WTC11 (cell line): ENCODE data around the gene MCF2L2.

ENCODE experiments used
- CREM ChIP-seq: sonication (generic); formaldehyde crosslinking; IDR thresholded peaks from 2 replicates; pipeline ENCODE4 v1.8.1; 2022; ENCODE audit warnings: mild to moderate bottlenecking, missing genetic modification reagents, moderate library complexity
- SMAD3 ChIP-seq: sonication (generic); formaldehyde crosslinking; IDR thresholded peaks from 2 replicates; pipeline ENCODE4 v1.8.0; 2022; ENCODE audit warnings: missing genetic modification reagents, mild to moderate bottlenecking, borderline replicate concordance
- TP53 ChIP-seq: sonication (generic); formaldehyde crosslinking; IDR thresholded peaks from 2 replicates; pipeline ENCODE4 v1.8.1; 2023; ENCODE audit warnings: mild to moderate bottlenecking, missing genetic modification reagents
- TF ChIP-seq, protein P1 (sequence below): sonication (generic); formaldehyde crosslinking; conservative IDR thresholded peaks from 2 replicates; pipeline ENCODE4 v1.8.1; 2023; ENCODE audit warnings: mild to moderate bottlenecking, low read depth, missing genetic modification reagents, moderate library complexity
- TF ChIP-seq, protein P2 (sequence below): sonication (generic); formaldehyde crosslinking; IDR thresholded peaks from 2 replicates; pipeline ENCODE4 v1.8.0; 2022; ENCODE audit warnings: missing genetic modification reagents
- TF ChIP-seq, protein P3 (sequence below): fragments of 200-600 bp; IDR thresholded peaks from 2 replicates; pipeline ENCODE4 v1.8.0; 2022; ENCODE audit warnings: antibody characterized with exemption
- TF ChIP-seq, protein P4 (sequence below): sonication (generic); formaldehyde crosslinking; conservative IDR thresholded peaks from 2 replicates; pipeline ENCODE4 v1.8.1; 2022; ENCODE audit warnings: mild to moderate bottlenecking, missing genetic modification reagents
- TF ChIP-seq, protein P5 (sequence below): sonication (generic); formaldehyde crosslinking; IDR thresholded peaks from 2 replicates; pipeline ENCODE4 v1.8.1; 2022; ENCODE audit warnings: mild to moderate bottlenecking, missing genetic modification reagents, moderate library complexity, borderline replicate concordance
- TF ChIP-seq, protein P6 (sequence below): sonication (generic); formaldehyde crosslinking; IDR thresholded peaks from 2 replicates; pipeline ENCODE4 v1.8.0; 2022; ENCODE audit warnings: mild to moderate bottlenecking, missing genetic modification reagents
- TF ChIP-seq, protein P7 (sequence below): sonication (generic); formaldehyde crosslinking; IDR thresholded peaks from 2 replicates; pipeline ENCODE4 v1.8.1; 2022; ENCODE audit warnings: low read depth, mild to moderate bottlenecking, moderate library complexity, missing genetic modification reagents, borderline replicate concordance
- TF ChIP-seq, protein P8 (sequence below): sonication (generic); formaldehyde crosslinking; IDR thresholded peaks from 2 replicates; pipeline ENCODE4 v1.8.1; 2023; ENCODE audit warnings: mild to moderate bottlenecking, missing genetic modification reagents, moderate library complexity

DNA sequence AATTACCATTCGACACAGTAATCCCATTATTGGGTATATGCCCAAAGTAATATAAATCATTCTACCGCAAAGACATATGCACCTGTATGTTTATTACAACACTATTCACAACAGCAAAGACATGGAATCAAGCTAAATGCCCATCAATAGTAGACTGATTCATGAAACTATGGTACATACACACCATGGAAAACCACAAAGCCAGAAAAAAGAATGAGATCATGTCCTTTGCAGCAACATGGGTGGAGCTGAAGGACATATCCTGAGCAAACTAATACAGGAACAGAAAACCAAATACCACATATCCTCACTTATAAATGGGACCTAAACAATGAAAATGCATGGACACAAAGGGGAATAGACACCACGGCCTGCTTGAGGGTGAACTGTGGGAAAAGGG, 11.1 kb upstream of the MCF2L2 start:
- TF ChIP-seq TP53 (CRISPR knock-in tag) (no peak), CREM (no peak), SMAD3 (no peak)
- TF ChIP-seq, protein P1, sequence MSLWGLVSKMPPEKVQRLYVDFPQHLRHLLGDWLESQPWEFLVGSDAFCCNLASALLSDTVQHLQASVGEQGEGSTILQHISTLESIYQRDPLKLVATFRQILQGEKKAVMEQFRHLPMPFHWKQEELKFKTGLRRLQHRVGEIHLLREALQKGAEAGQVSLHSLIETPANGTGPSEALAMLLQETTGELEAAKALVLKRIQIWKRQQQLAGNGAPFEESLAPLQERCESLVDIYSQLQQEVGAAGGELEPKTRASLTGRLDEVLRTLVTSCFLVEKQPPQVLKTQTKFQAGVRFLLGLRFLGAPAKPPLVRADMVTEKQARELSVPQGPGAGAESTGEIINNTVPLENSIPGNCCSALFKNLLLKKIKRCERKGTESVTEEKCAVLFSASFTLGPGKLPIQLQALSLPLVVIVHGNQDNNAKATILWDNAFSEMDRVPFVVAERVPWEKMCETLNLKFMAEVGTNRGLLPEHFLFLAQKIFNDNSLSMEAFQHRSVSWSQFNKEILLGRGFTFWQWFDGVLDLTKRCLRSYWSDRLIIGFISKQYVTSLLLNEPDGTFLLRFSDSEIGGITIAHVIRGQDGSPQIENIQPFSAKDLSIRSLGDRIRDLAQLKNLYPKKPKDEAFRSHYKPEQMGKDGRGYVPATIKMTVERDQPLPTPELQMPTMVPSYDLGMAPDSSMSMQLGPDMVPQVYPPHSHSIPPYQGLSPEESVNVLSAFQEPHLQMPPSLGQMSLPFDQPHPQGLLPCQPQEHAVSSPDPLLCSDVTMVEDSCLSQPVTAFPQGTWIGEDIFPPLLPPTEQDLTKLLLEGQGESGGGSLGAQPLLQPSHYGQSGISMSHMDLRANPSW (CRISPR knock-in tag): no peak
- TF ChIP-seq, protein P2, sequence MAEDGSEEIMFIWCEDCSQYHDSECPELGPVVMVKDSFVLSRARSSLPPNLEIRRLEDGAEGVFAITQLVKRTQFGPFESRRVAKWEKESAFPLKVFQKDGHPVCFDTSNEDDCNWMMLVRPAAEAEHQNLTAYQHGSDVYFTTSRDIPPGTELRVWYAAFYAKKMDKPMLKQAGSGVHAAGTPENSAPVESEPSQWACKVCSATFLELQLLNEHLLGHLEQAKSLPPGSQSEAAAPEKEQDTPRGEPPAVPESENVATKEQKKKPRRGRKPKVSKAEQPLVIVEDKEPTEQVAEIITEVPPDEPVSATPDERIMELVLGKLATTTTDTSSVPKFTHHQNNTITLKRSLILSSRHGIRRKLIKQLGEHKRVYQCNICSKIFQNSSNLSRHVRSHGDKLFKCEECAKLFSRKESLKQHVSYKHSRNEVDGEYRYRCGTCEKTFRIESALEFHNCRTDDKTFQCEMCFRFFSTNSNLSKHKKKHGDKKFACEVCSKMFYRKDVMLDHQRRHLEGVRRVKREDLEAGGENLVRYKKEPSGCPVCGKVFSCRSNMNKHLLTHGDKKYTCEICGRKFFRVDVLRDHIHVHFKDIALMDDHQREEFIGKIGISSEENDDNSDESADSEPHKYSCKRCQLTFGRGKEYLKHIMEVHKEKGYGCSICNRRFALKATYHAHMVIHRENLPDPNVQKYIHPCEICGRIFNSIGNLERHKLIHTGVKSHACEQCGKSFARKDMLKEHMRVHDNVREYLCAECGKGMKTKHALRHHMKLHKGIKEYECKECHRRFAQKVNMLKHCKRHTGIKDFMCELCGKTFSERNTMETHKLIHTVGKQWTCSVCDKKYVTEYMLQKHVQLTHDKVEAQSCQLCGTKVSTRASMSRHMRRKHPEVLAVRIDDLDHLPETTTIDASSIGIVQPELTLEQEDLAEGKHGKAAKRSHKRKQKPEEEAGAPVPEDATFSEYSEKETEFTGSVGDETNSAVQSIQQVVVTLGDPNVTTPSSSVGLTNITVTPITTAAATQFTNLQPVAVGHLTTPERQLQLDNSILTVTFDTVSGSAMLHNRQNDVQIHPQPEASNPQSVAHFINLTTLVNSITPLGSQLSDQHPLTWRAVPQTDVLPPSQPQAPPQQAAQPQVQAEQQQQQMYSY (CRISPR knock-in tag): no peak
- TF ChIP-seq, protein P3, sequence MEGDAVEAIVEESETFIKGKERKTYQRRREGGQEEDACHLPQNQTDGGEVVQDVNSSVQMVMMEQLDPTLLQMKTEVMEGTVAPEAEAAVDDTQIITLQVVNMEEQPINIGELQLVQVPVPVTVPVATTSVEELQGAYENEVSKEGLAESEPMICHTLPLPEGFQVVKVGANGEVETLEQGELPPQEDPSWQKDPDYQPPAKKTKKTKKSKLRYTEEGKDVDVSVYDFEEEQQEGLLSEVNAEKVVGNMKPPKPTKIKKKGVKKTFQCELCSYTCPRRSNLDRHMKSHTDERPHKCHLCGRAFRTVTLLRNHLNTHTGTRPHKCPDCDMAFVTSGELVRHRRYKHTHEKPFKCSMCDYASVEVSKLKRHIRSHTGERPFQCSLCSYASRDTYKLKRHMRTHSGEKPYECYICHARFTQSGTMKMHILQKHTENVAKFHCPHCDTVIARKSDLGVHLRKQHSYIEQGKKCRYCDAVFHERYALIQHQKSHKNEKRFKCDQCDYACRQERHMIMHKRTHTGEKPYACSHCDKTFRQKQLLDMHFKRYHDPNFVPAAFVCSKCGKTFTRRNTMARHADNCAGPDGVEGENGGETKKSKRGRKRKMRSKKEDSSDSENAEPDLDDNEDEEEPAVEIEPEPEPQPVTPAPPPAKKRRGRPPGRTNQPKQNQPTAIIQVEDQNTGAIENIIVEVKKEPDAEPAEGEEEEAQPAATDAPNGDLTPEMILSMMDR: no peak
- TF ChIP-seq, protein P4, sequence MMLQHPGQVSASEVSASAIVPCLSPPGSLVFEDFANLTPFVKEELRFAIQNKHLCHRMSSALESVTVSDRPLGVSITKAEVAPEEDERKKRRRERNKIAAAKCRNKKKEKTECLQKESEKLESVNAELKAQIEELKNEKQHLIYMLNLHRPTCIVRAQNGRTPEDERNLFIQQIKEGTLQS (CRISPR knock-in tag): no peak
- TF ChIP-seq, protein P5, sequence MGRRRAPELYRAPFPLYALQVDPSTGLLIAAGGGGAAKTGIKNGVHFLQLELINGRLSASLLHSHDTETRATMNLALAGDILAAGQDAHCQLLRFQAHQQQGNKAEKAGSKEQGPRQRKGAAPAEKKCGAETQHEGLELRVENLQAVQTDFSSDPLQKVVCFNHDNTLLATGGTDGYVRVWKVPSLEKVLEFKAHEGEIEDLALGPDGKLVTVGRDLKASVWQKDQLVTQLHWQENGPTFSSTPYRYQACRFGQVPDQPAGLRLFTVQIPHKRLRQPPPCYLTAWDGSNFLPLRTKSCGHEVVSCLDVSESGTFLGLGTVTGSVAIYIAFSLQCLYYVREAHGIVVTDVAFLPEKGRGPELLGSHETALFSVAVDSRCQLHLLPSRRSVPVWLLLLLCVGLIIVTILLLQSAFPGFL (CRISPR knock-in tag): no peak
- TF ChIP-seq, protein P6, sequence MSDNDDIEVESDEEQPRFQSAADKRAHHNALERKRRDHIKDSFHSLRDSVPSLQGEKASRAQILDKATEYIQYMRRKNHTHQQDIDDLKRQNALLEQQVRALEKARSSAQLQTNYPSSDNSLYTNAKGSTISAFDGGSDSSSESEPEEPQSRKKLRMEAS (CRISPR knock-in tag): no peak
- TF ChIP-seq, protein P7, sequence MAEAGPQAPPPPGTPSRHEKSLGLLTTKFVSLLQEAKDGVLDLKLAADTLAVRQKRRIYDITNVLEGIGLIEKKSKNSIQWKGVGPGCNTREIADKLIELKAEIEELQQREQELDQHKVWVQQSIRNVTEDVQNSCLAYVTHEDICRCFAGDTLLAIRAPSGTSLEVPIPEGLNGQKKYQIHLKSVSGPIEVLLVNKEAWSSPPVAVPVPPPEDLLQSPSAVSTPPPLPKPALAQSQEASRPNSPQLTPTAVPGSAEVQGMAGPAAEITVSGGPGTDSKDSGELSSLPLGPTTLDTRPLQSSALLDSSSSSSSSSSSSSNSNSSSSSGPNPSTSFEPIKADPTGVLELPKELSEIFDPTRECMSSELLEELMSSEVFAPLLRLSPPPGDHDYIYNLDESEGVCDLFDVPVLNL (CRISPR knock-in tag): no peak
- TF ChIP-seq, protein P8, sequence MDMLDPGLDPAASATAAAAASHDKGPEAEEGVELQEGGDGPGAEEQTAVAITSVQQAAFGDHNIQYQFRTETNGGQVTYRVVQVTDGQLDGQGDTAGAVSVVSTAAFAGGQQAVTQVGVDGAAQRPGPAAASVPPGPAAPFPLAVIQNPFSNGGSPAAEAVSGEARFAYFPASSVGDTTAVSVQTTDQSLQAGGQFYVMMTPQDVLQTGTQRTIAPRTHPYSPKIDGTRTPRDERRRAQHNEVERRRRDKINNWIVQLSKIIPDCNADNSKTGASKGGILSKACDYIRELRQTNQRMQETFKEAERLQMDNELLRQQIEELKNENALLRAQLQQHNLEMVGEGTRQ (CRISPR knock-in tag): no peak
